Measurements from ENCODE around the gene MGST3.
"Not testable (repeated sequence)": the region's sequence is repeated elsewhere in the genome, so short reads cannot be mapped to it uniquely, and the experiment has no call there.

MGST3 gene

DNA sequence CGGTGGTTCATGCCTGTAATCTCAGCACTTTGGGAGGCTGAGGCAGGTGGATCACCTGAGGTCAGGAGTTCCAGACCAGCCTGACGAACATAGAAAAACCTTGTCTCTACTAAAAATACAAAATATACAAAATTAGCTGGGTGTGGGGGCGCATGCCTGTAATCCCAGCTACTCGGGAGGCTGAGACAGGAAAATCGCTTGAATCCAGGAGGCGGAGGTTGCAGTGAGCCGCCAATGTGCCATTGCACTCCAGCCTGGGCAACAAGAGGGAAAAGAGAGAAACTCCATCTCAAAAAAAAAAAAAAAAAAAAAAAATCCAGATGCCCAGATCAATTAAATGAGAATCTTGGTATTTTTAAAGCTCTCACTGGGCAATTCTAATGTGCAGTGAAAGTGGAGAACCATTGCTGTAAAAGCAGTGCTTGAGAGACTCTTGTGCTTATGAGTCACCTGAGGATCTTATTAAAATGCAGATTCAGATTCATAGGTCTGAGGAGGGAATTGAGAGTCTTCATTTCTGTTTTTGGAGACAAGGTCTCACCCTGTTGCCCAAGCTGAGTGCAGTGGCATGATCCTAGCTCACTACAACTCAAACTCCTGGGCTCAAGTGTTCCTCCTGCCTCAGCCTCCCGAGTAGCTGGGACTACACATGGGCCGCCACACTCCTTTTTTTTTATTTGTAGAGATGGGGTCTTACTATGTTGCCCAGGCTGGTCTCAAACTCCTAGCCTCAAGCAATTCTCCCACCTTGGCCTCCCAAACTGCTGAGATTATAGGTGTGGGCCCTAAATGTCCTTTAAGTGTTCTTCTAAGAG is 27.9 kb downstream of the MGST3 start:
- not testable (repeated sequence) for DNase-seq

DNA sequence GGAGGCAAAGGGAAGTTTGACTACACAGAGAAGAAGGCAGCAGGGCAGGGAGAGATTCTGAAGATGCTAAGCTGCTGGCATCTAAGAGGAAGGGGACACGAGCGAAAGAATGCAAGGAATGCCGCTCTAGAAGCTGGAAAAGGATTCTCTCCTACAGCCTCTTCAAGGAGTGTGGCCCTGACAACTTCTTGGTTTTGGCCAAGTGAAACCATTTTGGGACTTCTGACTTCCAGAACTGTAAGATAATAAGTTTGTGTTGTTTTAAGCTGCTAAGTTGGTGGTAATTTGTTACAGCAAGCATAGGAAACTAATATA is 28.5 kb downstream of the MGST3 start:
- no peak for DNase-seq

DNA sequence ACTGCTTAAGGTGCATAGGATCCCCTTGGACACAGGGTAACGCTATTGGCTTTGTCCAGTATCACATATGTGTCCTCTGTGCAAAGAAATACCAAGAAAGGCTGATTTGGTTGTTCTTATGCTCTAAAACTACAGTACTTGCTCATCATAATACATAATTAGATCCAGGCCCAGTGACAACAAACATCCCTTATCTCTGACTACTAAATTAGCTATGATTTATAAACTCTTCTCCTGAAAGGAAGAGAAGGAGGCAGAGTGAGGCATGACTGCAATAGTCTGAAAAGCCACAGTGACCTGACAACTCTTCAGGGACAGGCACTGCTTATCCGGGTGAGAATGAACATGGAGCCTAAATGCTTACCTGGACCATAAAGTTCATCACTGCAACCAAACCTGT is 30.7 kb downstream of the MGST3 start:
- no peak for DNase-seq

DNA sequence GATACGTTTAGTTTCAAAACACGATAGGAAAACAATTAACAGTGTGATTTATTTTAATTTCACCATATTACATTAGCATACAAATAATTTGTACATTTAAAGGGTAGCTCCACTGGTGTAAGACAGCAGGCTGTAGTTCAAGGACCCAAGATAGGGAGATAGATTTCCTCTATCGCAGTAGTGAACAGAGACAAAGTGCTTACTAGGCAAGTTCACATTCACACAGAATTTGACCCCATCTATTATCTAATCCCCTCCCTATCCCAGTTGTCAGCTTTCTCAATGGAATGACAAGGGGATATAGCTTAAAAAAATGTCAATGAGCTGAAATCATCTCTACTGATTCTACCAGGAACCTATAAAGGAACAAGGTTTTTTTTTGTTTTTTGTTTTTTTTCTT is 31.2 kb downstream of the MGST3 start:
- no peak for DNase-seq

DNA sequence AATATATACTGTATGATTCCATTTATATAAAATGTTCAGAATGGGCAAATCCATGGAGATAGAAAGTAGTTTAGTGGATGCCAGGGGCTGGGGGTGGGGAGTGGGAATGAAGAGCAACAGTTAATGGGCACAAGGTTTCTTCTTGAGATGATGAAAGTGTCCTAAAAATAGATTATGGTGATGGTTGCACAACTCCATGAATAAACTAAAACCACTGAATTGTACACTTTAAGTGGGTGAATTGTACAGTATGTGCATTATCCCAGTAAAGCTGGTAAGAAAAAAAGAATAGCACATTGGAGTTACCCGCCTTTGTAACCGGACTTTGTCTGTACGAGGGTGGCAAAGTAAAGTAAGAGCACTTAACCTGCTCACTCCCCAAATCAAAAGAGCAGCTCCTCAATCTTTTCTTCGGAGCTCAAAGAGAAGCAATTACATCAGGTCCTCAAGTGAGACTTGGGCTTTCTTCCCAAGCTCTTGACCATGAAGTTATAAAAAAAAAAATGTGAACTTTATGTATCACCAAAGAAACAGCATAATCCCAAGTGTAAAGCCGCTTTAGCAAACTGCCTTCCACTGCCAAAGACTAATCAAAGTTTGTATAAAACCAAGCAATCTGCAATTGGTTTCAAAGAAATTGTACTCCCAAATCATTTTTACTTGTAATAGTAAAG is 35.3 kb downstream of the MGST3 start:
- no peak for DNase-seq

DNA sequence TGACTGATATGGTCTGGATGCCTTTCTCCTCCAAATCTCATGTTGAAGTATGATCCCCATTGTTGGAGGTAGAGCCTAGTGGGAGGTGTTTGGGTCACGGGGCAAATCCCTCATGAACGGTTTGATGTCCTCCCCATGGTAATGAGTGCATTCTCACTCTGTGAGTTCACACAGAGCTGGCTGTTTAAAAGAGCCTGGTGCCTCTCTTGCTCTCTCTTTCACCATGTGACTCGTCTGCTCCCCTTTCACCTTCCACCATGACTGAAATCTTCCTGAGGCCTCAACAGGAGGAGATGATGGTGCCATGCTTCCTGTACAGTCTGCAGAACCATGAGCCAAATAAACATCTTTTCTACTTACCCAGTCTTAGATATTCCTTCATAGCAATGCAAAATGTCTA is 37.1 kb downstream of the MGST3 start:
- no peak for DNase-seq

DNA sequence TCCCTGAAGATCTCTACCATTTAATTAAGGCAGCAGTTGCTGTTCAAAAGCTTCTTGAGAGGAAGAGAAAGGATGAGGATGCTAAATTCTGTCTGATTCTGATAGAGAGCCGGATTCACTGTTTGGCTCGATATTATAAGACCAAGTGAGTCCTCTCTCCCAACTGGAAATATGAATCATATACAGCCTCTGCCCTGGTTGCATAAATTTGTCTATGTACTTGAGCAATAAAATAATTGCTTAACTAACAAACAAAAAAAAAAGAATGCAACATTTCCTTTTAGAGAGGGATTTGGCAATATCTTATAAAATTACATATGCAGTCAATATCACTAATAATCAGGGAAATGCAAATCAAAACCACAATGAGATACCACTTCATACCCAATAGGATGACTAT is 40.5 kb downstream of the MGST3 start:
- no peak for DNase-seq

DNA sequence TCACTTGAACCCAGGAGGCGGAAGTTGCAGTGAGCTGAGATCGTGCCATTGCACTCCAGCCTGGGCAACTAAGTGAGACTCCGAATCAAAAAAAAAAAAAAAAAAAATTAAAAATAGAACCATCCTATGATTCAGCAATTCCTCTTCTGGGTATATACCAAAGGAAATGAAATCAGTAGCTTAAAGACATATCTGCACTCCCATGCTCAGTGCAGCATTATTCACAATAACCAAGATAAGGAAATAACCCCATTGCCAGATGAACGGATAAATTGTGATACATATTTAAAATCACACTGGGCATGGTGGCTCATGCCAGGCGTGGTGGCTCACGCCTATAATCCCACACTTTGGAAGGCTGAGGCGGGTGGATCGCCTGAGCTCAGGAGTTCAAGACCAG is 43.6 kb downstream of the MGST3 start:
- no peak for DNase-seq

DNA sequence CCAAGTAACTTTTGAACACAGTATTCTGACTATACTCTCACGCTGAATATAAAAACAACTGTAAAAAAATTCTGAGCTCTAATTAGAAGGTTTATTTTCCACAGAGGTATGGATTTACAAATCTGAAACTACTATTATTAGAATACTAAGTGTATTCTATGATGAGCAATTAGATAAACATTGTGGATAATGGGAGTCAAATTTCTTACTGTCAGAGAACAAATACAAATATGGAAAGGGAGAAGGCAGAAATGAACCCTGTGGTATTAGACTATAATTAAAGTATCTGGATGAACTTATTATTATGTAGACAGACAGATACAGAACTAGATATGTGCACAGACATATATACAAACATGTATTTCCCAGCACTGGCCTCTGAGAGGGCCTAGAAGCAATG is 44.8 kb downstream of the MGST3 start:
- DNase-seq: no peak

DNA sequence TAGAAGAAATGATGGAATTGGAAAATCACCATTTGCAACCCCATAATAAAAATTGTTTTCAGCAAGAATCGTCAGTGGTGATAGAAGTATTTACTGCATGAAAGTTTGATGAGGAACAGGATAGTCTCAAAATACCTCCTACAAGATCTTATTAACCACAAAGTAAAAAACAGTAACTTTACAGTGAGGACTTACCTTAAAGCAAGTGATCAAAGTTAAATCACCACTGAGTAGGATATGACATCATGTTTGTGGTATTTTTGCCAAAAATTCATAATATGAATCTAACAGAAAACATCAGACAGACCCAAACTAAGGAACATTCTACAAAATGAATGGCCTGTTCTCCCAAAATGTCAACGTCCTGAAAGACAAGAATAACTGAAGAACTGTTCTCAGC is 47.5 kb downstream of the MGST3 start:
- peak in 1 of 5 experiments; percentile 27 for DNase-seq

DNA sequence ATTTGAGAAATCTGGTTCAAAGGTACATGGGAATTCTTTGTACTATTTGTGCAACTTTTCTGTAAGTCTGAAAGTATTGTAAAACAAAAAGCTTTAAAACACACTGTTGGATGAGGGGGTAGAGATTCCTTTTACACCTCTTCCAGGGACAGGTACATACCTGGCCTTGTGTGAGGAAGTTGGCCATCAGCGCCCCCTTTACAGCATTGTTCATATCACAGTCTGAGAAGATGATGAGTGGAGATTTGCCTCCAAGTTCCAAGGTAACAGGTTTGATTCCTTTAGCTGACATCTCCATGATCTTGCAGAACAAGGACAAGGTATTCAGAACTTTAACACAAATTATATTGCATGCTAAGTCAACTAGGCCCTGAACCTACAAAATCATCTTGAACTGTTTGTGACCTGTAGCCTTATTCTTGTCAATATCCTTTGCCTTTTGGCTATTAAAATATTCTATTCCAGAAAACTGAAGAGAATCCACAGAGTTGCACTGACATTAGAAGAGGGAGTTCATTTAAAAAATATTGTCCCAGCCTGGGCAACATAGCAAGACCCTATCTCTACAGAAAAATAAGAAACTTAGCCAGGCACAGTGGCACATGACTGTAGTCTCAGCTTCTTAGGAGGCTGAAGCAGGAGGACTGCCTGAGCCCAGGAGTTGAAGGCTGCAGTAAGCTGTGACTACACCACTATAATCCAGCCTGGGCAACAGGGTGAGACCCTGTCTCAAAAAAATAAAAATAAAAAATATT is 48.4 kb downstream of the MGST3 start:
- no peak for DNase-seq

DNA sequence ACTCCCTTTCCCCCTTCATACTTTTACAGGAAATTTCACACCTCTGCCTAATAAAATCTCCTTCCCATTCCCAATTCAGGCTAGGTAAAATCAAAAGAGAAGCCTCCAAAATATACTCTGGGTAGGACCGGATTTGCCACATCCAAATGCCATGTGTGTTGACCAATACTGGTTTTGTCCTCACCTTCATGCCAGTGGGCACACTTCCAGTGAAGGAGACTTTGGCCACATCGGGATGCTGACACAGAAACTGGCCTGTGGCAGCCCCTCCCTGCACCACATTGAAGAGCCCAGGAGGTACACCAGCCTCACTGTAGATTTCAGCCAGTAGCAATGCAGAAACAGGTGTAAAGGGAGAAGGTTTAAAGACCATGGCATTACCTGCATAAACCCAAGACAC is 49.3 kb downstream of the MGST3 start:
- DNase-seq: no peak

DNA sequence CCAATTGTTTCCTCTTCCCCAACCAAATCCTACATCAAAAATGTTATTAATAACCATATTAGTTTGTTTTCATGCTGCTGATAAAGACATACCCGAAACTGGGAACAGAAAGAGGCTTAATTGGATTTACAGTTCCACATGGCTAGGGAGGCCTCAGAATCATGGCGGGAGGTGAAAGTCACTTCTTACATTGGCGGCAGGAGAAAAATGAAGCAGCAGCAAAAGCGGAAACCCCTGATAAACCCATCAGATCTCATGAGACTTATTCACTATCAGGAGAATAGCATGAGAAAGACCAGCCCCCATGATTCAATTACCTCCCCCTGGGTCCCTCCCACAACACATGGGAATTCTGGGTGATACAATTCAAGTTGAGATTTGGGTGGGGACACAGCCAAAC is 49.7 kb downstream of the MGST3 start:
- DNase-seq: not testable (repeated sequence)

DNA sequence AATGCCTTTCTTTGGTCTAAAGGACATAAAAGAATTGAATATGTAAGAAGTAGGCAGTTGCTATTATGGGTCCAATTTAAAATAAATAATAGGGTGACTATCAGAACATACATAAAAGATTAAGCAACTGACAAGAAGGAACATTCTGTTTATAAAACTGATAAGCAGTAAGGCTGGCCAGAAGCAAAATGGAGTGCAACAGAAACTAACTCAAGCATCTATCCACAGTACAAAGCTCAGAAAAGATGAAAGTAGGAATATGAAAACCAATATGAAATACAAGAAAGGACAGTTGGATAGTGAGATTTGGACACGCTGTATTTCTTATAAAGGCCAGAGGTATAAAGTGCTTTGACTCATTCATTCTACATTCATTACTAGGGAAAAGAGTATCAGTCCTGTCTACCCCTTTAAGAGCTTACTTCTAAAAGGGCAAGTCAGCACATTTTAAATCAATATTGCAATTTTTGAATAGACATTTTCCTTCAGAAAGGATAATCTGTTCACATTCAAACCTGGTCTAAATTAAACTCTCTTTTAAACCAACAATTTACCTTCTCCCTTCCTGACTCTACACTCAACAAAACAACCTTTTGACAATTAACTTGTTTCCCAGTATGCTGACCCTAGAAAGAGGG is 52.9 kb downstream of the MGST3 start:
- no peak for DNase-seq

DNA sequence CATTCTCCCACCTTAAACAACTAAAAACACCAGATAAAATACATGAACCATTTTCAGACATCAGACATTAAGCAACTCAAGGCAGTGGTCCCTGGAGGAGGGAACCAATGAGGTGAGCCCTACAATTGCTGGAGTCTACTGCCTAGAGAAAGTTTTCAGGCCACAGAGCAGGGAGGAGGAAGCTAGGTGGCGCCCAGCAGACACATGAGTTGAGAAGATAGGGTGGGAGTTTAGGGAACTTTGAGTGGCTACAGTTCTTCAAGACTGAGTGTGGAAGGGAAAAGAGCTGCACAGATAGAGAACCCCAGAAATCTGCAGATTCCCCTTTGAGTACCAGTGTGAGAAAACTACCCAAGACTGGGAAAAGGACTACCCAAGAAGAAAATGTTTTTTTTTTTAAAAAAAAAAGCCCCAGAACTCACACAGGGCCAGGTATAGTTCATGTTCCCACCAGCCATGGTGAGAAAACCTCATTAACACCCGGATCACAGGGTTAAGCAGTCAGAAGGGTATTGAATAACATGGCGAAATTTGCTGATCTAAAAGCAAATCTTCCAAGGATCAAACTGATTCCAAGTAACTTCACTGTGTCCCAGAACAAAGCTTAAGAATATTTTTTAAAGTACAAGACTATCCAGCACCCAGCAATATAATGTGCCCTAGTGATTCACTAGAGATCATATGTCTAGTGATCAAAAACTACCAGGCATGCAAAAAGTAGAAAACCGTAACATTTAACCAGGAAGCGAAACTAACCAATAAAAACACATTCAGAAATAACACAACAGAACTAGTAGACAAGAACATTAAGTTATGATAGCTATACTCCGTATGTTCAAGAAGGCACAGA is 55.3 kb downstream of the MGST3 start:
- DNase-seq: no peak

DNA sequence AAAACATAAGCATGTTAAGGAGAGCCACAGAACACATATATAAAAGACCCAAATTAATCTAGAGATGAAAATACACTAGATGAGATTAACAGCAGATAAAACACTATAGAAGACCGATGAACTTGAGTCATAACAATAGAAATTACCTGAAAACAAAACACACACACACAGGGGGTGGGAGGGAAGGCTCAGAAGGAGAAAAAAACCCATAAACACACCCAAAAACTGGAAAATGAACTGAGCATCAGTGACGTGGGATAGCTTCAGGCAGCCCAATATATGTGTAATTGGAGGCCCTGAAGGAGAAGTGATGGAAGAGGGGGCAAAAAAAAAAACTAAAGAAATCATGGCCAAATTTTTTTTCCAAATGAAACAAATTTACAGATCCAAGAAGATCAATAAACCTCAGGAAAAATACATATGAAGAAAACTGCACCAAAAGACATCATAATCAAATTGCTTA is 56.0 kb downstream of the MGST3 start:
- DNase-seq: peak in 1 of 5 experiments; percentile 69

DNA sequence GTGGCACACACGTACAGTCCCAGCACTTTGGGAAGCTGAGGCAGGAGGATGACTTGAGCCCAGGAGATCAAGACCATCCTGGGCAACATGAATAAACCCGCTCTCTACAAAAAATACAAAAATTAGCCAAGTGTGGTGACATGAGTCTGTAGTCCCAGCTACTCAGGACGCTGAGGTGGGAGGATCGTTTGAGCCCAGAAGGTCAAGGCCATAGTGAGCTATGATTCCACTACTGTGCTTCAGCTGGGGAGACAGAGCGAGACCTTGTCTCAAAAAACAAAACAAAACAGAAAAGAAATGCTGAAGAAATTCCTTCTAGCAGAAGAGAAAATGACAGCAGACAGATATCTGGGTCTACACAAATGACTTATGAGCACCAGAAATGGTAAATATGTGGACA is 57.0 kb downstream of the MGST3 start:
- no peak for DNase-seq

DNA sequence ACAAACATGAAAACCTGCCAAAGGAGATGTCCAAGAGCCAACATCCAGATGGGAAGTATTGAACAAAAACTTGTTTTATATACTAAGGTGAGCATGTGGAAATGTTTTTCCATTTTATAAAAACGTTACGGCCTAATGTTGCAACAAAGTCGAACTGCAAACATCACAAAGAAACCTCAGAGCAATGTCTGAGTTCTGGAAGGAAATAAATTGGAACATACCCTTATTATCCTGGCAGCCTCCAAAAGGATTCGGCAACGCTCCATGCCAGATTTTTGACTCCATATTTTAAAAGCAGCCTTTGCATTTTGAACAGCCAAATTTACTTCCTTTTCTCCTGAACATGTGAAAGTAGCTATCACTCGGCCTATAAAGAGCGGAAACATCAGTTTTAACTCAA is 64.0 kb downstream of the MGST3 start:
- DNase-seq: no peak

DNA sequence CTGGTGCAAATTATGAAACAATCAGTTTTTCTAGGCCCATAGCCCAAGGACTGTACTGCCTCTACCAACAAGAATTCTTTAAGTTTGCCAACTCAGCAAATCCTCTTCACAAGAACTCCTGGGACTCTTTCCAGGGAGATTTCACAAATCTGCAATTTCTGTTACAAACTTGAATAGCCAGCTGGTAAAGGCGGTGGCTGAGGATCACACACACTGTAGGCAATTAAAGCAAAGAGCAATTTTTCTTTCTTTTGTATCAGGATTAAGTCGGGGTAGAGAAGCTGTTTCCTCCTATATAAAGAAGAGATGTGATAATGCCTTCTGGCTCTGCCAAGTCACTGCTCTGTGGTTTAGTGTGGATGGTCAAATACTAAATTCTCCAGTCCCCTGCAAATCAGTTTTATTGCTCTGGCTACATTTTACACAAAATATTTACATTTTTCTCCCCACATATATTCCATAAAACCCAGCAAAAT is 65.6 kb downstream of the MGST3 start:
- DNase-seq: no peak

DNA sequence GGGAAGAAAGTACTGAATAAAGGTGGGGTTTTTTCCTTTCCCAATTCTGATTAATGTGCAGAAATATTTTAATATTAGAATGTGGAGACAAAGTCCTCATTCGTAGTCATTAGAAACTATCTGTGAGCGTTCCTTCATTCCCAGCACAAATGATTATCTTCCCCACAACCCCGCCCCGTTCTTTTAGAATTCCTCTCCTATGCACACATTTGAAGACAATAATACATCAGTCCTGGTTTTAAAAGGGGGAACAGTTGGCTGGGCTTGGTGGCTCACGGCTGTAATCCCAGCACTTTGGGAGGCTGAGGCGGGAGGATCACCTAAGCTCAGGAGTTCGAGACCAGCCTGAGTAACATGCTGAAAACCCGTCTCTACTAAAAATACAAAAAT is 66.5 kb downstream of the MGST3 start:
- DNase-seq: no peak

DNA sequence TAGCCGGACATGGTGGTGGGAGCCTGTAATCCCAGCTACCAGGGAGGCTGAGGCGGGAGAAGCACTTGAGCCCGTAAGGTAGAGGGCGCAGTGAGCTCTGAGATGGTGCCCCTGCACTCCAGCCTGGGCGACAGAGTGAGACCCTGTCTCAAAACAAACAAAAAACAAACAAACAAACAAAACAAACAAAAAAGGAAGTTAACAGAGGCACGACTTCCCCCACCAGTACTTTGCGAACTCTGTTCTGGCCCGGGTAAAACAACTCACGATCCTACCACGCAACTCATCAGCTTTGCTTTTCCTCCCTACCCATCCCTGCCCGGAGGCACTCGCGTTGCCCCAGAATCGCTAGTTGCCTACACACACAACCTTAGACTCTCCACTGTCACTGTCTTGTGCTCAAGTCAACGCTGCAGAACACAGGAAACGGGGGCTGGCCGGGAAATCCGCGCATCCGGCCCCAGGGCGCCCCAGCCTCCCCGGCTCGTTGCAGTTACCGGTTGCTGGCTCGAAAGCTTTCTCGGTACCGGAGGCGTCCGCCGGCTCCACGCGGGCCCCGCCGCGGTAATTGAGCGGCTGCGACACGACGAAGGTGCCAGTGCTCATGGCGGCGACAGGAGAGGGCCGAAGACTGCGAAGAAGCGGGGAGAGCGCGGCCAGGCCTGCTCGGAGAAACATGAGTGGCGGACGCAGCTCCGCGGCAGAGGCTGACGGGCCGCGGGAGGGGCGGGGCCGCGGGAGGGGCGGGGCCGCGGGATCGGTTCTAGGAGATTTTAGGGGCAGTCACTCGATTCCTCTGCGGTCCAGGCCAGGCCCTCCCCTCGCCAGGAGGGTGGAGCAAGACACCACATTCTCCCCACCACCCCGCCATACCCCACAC is 67.1 kb downstream of the MGST3 start, which contains the start of gene ALDH9A1:
Gene ALDH9A1 (minus strand): TSS at position 682 of the 880 bp plus-strand sequence. CDS start 4 bp downstream, at position 678.
- peak; percentile 74 to 93 (median 82) for DNase-seq

Measured in T-helper 2 cell (primary cell).